Endodermal cell (in vitro differentiated cells): Measurements from ENCODE around the gene CACTIN. TPM values are rescaled to one million over a fixed set of nuclear protein-coding genes. Genes with fewer than 3 reads are reported as not detected.

ENCODE experiments used
- DNase-seq: peaks from one replicate; pipeline ENCODE4 v3.0.0-alpha.2; 2017
- H3K27ac ChIP-seq: 2 replicates; pipeline ENCODE4 v1.5.1; 2013; ENCODE audit warnings: mild to moderate bottlenecking, low read depth, low read length, moderate library complexity
- H3K27me3 ChIP-seq: 2 replicates; pipeline ENCODE4 v1.6.1; 2013; ENCODE audit warnings: mild to moderate bottlenecking, low read length, moderate library complexity; ENCODE audit not compliant: insufficient read depth, control insufficient read depth, poor library complexity, severe bottlenecking
- H3K36me3 ChIP-seq: 2 replicates; pipeline ENCODE4 v1.7.0; 2013; ENCODE audit warnings: mild to moderate bottlenecking, low read length, moderate library complexity; ENCODE audit not compliant: control insufficient read depth, insufficient read depth
- H3K4me1 ChIP-seq: one replicate; pipeline ENCODE4 v1.7.0; 2013; ENCODE audit warnings: low read length; ENCODE audit not compliant: control insufficient read depth, insufficient read depth
- H3K4me3 ChIP-seq: 2 replicates; pipeline ENCODE4 v1.5.1; 2013; ENCODE audit warnings: mild to moderate bottlenecking, low read length, moderate library complexity
- H3K9ac ChIP-seq: 2 replicates; pipeline ENCODE4 v1.6.1; 2013; ENCODE audit warnings: mild to moderate bottlenecking, low read length, moderate library complexity; ENCODE audit not compliant: poor library complexity, severe bottlenecking; ENCODE audit errors: extremely low read depth
- H3K9me3 ChIP-seq: 2 replicates; pipeline ENCODE4 v1.6.1; 2013; ENCODE audit warnings: mild to moderate bottlenecking, low read length, moderate library complexity; ENCODE audit not compliant: control insufficient read depth
- H3K27ac Mint-ChIP-seq: 2 replicates; pipeline ENCODE4 v1.8.0; 2020; ENCODE audit warnings: mixed read lengths
- H3K27me3 Mint-ChIP-seq: 2 replicates; pipeline ENCODE4 v1.8.0; 2021; ENCODE audit warnings: mild to moderate bottlenecking, mixed read lengths; ENCODE audit not compliant: insufficient read depth
- H3K36me3 Mint-ChIP-seq: 2 replicates; pipeline ENCODE4 v1.8.0; 2020; ENCODE audit warnings: low read depth, mixed read lengths
- H3K4me1 Mint-ChIP-seq: 2 replicates; pipeline ENCODE4 v1.8.0; 2020; ENCODE audit warnings: mixed read lengths
- H3K4me3 Mint-ChIP-seq: 2 replicates; pipeline ENCODE4 v1.8.0; 2020; ENCODE audit warnings: mild to moderate bottlenecking, moderate library complexity, mixed read lengths
- H3K9me3 Mint-ChIP-seq: 2 replicates; pipeline ENCODE4 v1.8.0; 2020; ENCODE audit warnings: mild to moderate bottlenecking, mixed read lengths
- CTCF ChIP-seq: fragments of 200-600 bp; sonication (generic); conservative IDR thresholded peaks from 2 replicates; pipeline ENCODE4 v1.5.0; 2021; ENCODE audit warnings: antibody characterized with exemption, mild to moderate bottlenecking
- WGBS, 2 experiments: methylation state at CpG; one replicate each; pipeline versions ENCODE4 v1.1.5 to v1.1.7; 2013; ENCODE audit warnings: missing lambda C conversion rate in 2 of 2, mixed read lengths in 1 of 2; ENCODE audit not compliant: insufficient coverage in 1 of 2, insufficient read length in 1 of 2; 5-methylcytosine and 5-hydroxymethylcytosine counted together
- total RNA-seq, 2 donors: library from RNA; stranded (reverse); fragmentation: NEBNext Ultra II Directional in 1 of 2; extraction: Animal tissue kit (Norgen Biotek cat#: 25700) in 1 of 2; gene quantifications; 2 replicates in 1 of 2; 3 replicates in 1 of 2; pipeline ENCODE4 v1.2.1, GENCODE V29; 2021

Gene CACTIN
- total RNA-seq, 2 donors from 2014 or later = 31.5 to 33.5 TPM

GRCh38 chr19:3608079-3608641 is 18.4 kb downstream of the CACTIN start:
- Histone ChIP-seq H3K4me1 (no peaks in the 10 kb centered on the region), H3K27ac (no peak overlapping the region), H3K4me3 (no peak overlapping the region), H3K9ac (no peak overlapping the region), H3K9me3 (no peaks in the 10 kb centered on the region), H3K27me3 (peaks cover 16% of the 10 kb centered on the region), H3K36me3 (peaks cover 7% of the 10 kb centered on the region)
- Mint-ChIP-seq H3K27me3 (peaks cover 2% of the 10 kb centered on the region), H3K4me1 (peaks cover 6% of the 10 kb centered on the region), H3K4me3 (no peak overlapping the region), H3K36me3 (peaks cover 13% of the 10 kb centered on the region), H3K27ac (no peak overlapping the region), H3K9me3 (no peaks in the 10 kb centered on the region)
- TF ChIP-seq CTCF = no peak
- no peak for DNase-seq
- 75 to 88% methylated on average over 2 to 3 of the region's 3 CpGs for WGBS, 2 experiments

- Histone ChIP-seq H3K4me1 (no peaks in the 10 kb centered on the region), H3K9me3 (no peaks in the 10 kb centered on the region), H3K36me3 (peaks cover 7% of the 10 kb centered on the region), H3K4me3 (peak overlapping the region; percentile 62), H3K27ac (no peak overlapping the region), H3K9ac (no peak overlapping the region), H3K27me3 (peaks cover 16% of the 10 kb centered on the region)
- DNase-seq = peak; percentile 87
- Mint-ChIP-seq H3K9me3 (no peaks in the 10 kb centered on the region), H3K4me3 (no peak overlapping the region), H3K27me3 (peaks cover 2% of the 10 kb centered on the region), H3K27ac (no peak overlapping the region), H3K36me3 (peaks cover 13% of the 10 kb centered on the region), H3K4me1 (peaks cover 6% of the 10 kb centered on the region)
- no peak for TF ChIP-seq CTCF
- WGBS, 2 experiments = 23 to 26% methylated on average over 5 to 22 of the region's 22 CpGs
Observed at GRCh38 chr19:3607303-3608078, 19.1 kb downstream of the CACTIN start.

- peak; percentile 91 for DNase-seq
- H3K4me3 ChIP-seq = peak within 1 kb of the TSS; percentile 62
- Mint-ChIP-seq H3K4me3 (no peak within 1 kb of the TSS), H3K36me3 (peaks cover 9% of the 10 kb centered on the region), H3K27ac (no peak within 1 kb of the TSS), H3K4me1 (peaks cover 6% of the 10 kb centered on the region), H3K9me3 (no peaks in the 10 kb centered on the region), H3K27me3 (peaks cover 2% of the 10 kb centered on the region)
- no peaks in the 10 kb centered on the region for H3K9me3 ChIP-seq
- no peaks in the 10 kb centered on the region for H3K4me1 ChIP-seq
- H3K27me3 ChIP-seq = peaks cover 16% of the 10 kb centered on the region
- no peak within 1 kb of the TSS for H3K9ac ChIP-seq
- no peak within 1 kb of the TSS for H3K27ac ChIP-seq
- peaks cover 7% of the 10 kb centered on the region for H3K36me3 ChIP-seq
- no peak for TF ChIP-seq CTCF
- WGBS, 2 experiments = 10% methylated on average over 20 to 46 of the region's 46 CpGs
Observed at GRCh38 chr19:3606690-3607289, 19.8 kb downstream of the CACTIN start, which contains the start of gene TBXA2R. TSS of gene TBXA2R (minus strand) at chr19:3606875. CDS start at chr19:3600634, 6,241 bp downstream.
